ENCODE data around the gene MPV17L.

MPV17L gene

DNA sequence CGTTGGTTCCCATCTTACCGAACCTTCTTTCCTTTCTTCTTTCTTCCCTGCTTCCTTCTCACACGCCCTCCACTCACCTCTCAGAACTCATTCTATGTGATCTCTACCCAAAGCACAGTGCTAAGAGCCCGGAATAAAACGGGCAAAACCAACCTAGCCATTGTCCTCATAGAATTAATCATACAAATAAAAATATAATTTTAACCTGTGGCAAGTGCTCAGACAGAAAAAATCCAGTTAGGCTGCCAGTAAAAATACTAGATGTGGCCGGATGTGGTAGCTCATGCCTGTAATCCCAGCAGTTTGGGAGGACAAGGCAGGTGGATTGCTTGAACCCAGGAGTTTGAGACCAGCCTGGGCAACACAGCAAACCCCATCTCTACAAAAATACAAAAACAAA lies 65.8 kb downstream of the MPV17L start:
- no peaks in the 10 kb centered on the region for H3K27me3 ChIP-seq (replicated peaks)
- peak; percentile 45 for DNase-seq
- in situ Hi-C loops (cut with HindIII; ENCODE audit: low pct_ligation_motif_present, low sequenced_read_pairs) = no loop called here
- H3K27ac ChIP-seq = no peak overlapping the region
- H3K4me3 ChIP-seq (ENCODE audit: low read depth, low read length) = no peak overlapping the region
- no peaks in the 10 kb centered on the region for H3K36me3 ChIP-seq (replicated peaks)
- TF ChIP-seq, protein P1, sequence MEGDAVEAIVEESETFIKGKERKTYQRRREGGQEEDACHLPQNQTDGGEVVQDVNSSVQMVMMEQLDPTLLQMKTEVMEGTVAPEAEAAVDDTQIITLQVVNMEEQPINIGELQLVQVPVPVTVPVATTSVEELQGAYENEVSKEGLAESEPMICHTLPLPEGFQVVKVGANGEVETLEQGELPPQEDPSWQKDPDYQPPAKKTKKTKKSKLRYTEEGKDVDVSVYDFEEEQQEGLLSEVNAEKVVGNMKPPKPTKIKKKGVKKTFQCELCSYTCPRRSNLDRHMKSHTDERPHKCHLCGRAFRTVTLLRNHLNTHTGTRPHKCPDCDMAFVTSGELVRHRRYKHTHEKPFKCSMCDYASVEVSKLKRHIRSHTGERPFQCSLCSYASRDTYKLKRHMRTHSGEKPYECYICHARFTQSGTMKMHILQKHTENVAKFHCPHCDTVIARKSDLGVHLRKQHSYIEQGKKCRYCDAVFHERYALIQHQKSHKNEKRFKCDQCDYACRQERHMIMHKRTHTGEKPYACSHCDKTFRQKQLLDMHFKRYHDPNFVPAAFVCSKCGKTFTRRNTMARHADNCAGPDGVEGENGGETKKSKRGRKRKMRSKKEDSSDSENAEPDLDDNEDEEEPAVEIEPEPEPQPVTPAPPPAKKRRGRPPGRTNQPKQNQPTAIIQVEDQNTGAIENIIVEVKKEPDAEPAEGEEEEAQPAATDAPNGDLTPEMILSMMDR (IDR thresholded peaks at IDR 0.05; ENCODE audit: low read depth, low read length, missing control alignments) = no peak
